B cell (primary cell): Measurements from ENCODE around the gene KRTAP24-1. TPM values are rescaled to one million over a fixed set of nuclear protein-coding genes. Genes with fewer than 3 reads are reported as not detected.

Experiments
- ATAC-seq: fragments of 200-7000 bp; cut with Tn5 transposase; one replicate; pipeline ENCODE4 v1.10.0; 2021; ENCODE audit warnings: low read depth, mild to moderate bottlenecking, moderate number of reproducible peaks, moderate library complexity
- CTCF ChIA-PET: fragments of 350-600 bp; sonication (Branson Sonifier 250); formaldehyde crosslinking; loops from one replicate; lab custom pipeline; 2021; ENCODE audit warnings: antibody characterized with exemption, inconsistent platforms; lab: Charles Lee
- POLR2A ChIA-PET: fragments of 350-600 bp; sonication (Branson Sonifier 250); formaldehyde crosslinking; loops from one replicate; lab custom pipeline; 2021; ENCODE audit warnings: antibody characterized with exemption; lab: Charles Lee
- DNase-seq: peaks from one replicate; pipeline ENCODE4 v3.0.0; 2013
- H2AFZ ChIP-seq: 2 replicates; pipeline ENCODE4 v1.6.1; 2012; ENCODE audit warnings: mild to moderate bottlenecking, low read depth, low read length; ENCODE audit not compliant: insufficient read depth, poor library complexity, severe bottlenecking
- H3K27ac ChIP-seq, 2 donors: 1 replicate in 1 of 2; 2 replicates in 1 of 2; pipeline ENCODE4 v1.5.1; 2012 to 2013; ENCODE audit warnings: low read length in 2 of 2, mild to moderate bottlenecking in 2 of 2, moderate library complexity in 1 of 2
- H3K27me3 ChIP-seq, 4 experiments: fragments of 200-600 bp in 1 of 4; sonication (generic) in 1 of 4; replicated peaks in 1 of 4; 1 replicate in 2 of 4; 2 replicates in 2 of 4; pipeline versions ENCODE4 v1.6.1 to v1.7.0; 2013 to 2016; ENCODE audit warnings: low read length in 3 of 4, mild to moderate bottlenecking in 2 of 4, mixed read lengths in 1 of 4, moderate library complexity in 1 of 4; ENCODE audit not compliant: insufficient read depth in 4 of 4, control insufficient read depth in 3 of 4; ENCODE audit errors: control extremely low read depth in 1 of 4
- H3K36me3 ChIP-seq, 2 experiments: replicated peaks in 1 of 2; 1 replicate in 1 of 2; 2 replicates in 1 of 2; pipeline versions ENCODE4 v1.6.1 to v1.7.1; 2013; ENCODE audit warnings: low read length in 1 of 2; ENCODE audit not compliant: insufficient read depth in 2 of 2, control insufficient read depth in 1 of 2; ENCODE audit errors: control extremely low read depth in 1 of 2, extremely low read depth in 1 of 2
- H3K4me1 ChIP-seq, 2 donors: fragments of 200-600 bp in 1 of 2; sonication (generic) in 1 of 2; 1 replicate in 1 of 2; 2 replicates in 1 of 2; pipeline versions ENCODE4 v1.5.1 to v1.6.1; 2013 to 2017; ENCODE audit warnings: low read length in 2 of 2; ENCODE audit not compliant: control insufficient read depth in 2 of 2, insufficient read depth in 2 of 2
- H3K4me2 ChIP-seq: replicated peaks from 2 replicates; pipeline ENCODE3; 2012; ENCODE audit warnings: mild to moderate bottlenecking, low read depth, low read length; ENCODE audit not compliant: poor library complexity, severe bottlenecking
- H3K4me3 ChIP-seq, 5 experiments: fragments of 200-600 bp in 1 of 5; sonication (generic) in 1 of 5; 1 replicate in 3 of 5; 2 replicates in 2 of 5; pipeline versions ENCODE4 v1.5.1 to v1.7.0; 2011 to 2016; ENCODE audit warnings: low read length in 4 of 5, mild to moderate bottlenecking in 4 of 5, low read depth in 2 of 5, control low read depth in 1 of 5, moderate library complexity in 1 of 5; ENCODE audit not compliant: insufficient read depth in 1 of 5; ENCODE audit errors: control extremely low read depth in 1 of 5, extremely low read depth in 1 of 5
- H3K79me2 ChIP-seq: fragments of 200-600 bp; sonication (generic); one replicate; pipeline ENCODE4 v1.6.0; 2016; ENCODE audit warnings: low read length; ENCODE audit not compliant: control insufficient read depth, insufficient read depth
- H3K9ac ChIP-seq: fragments of 200-600 bp; sonication (generic); 2 replicates; pipeline ENCODE4 v1.6.1; 2017; ENCODE audit warnings: mild to moderate bottlenecking, low read length, moderate library complexity
- H3K9me3 ChIP-seq, 3 donors: one replicate each; pipeline versions ENCODE4 v1.6.1 to v1.7.1; 2013; ENCODE audit warnings: low read length in 2 of 3; ENCODE audit not compliant: control insufficient read depth in 2 of 3, insufficient read depth in 1 of 3; ENCODE audit errors: control extremely low read depth in 1 of 3
- H4K20me1 ChIP-seq: 2 replicates; pipeline ENCODE4 v1.6.0; 2012; ENCODE audit warnings: mild to moderate bottlenecking, low read length; ENCODE audit not compliant: insufficient read depth, control insufficient read depth, poor library complexity, severe bottlenecking
- H3K27ac Mint-ChIP-seq: one replicate; pipeline ENCODE4 v1.8.0; 2021; ENCODE audit warnings: mixed read lengths
- H3K27me3 Mint-ChIP-seq: one replicate; pipeline ENCODE4 v1.8.0; 2021; ENCODE audit warnings: mixed read lengths
- H3K4me1 Mint-ChIP-seq: one replicate; pipeline ENCODE4 v1.8.0; 2021; ENCODE audit warnings: mixed read lengths
- H3K4me3 Mint-ChIP-seq: one replicate; pipeline ENCODE4 v1.8.0; 2021; ENCODE audit warnings: mixed read lengths
- H3K9me3 Mint-ChIP-seq: one replicate; pipeline ENCODE4 v1.8.0; 2022; ENCODE audit warnings: mixed read lengths; ENCODE audit not compliant: insufficient read depth
- EZH2 ChIP-seq: IDR thresholded peaks from 2 replicates; pipeline ENCODE4 v1.6.1; 2012; ENCODE audit warnings: borderline replicate concordance, low read depth, mild to moderate bottlenecking, moderate library complexity, low read length; ENCODE audit not compliant: insufficient read depth, poor library complexity, severe bottlenecking
- WGBS: methylation state at CpG from one replicate; pipeline ENCODE4 v1.1.5; 2013; ENCODE audit warnings: missing lambda C conversion rate; ENCODE audit not compliant: insufficient coverage; 5-methylcytosine and 5-hydroxymethylcytosine counted together
- intact Hi-C: fragments of 100-400 bp; cut with micrococcal nuclease; formaldehyde crosslinking; loops from one replicate; pipeline ENCODE4 v1.10.0; 2022
- polyA plus RNA-seq: library from polyadenylated mRNA; depleted of rRNA; stranded (reverse); fragments of >200 nt; gene quantifications from 2 replicates; pipeline ENCODE4 v1.2.3, GENCODE V29; 2012
- total RNA-seq, 2 donors: library from RNA; stranded (reverse); fragments of 120-200 nt in 1 of 2; gene quantifications; 1 replicate in 1 of 2; 2 replicates in 1 of 2; pipeline versions ENCODE4 v1.2.3 to v1.2.4, GENCODE V29; 2013 to 2022
- TF ChIP-seq, protein P1 (sequence below): fragments of 200-600 bp; IDR thresholded peaks from one replicate; pipeline ENCODE4 v1.8.0; 2022; ENCODE audit warnings: antibody characterized with exemption, mild to moderate bottlenecking

Gene KRTAP24-1
- total and polyA plus RNA-seq, 2 donors (not counting 1 experiment from before 2014, with no cell fraction given), result not detected

DNA sequence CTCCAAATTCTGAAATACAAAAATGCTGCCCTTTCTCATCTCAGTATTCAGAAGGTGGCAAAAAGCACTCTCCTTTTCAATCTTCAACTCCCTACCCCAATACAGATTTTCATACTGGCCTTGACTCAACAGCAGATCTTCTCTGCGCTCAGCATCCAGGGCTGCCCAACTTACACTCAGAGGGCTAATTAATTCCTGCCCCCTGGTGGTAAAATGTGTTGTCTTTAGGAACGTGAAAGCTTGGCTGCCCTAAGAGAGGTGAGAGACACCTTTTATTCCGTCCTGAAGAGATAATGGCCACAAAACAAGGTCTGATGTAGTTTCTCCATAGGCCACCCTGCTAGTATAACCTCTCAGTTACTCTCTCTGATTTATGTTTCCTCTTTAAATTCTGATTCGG is 25.0 kb downstream of the KRTAP24-1 start:
- H3K79me2 ChIP-seq, result no peaks in the 10 kb centered on the region
- Mint-ChIP-seq H3K4me1 (no peaks in the 10 kb centered on the region), H3K9me3 (peaks cover 1% of the 10 kb centered on the region), H3K27ac (no peak overlapping the region), H3K27me3 (no peaks in the 10 kb centered on the region), H3K4me3 (no peak overlapping the region)
- intact Hi-C loops, result no loop called here
- H3K27ac ChIP-seq, result no peak overlapping the region
- no peak overlapping the region for H3K4me2 ChIP-seq
- H3K36me3 ChIP-seq, result no peaks in the 10 kb centered on the region
- ATAC-seq (no peak), DNase-seq (no peak)
- CTCF ChIA-PET, result interaction anchor here (0.6 kb wide), 1 partner anchor 17 kb away, joined by 3 read pairs; no protein-coding TSS in a partner anchor
- no peak overlapping the region for H3K9ac ChIP-seq
- WGBS, result 86% methylated on average over 2 of the region's 4 CpGs
- H3K4me1 ChIP-seq, result no peaks in the 10 kb centered on the region
- no peak overlapping the region for H2AFZ ChIP-seq
- H4K20me1 ChIP-seq, result no peaks in the 10 kb centered on the region
- TF ChIP-seq, protein P1, sequence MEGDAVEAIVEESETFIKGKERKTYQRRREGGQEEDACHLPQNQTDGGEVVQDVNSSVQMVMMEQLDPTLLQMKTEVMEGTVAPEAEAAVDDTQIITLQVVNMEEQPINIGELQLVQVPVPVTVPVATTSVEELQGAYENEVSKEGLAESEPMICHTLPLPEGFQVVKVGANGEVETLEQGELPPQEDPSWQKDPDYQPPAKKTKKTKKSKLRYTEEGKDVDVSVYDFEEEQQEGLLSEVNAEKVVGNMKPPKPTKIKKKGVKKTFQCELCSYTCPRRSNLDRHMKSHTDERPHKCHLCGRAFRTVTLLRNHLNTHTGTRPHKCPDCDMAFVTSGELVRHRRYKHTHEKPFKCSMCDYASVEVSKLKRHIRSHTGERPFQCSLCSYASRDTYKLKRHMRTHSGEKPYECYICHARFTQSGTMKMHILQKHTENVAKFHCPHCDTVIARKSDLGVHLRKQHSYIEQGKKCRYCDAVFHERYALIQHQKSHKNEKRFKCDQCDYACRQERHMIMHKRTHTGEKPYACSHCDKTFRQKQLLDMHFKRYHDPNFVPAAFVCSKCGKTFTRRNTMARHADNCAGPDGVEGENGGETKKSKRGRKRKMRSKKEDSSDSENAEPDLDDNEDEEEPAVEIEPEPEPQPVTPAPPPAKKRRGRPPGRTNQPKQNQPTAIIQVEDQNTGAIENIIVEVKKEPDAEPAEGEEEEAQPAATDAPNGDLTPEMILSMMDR, result no peak
- TF ChIP-seq EZH2, result no peak
- H3K4me3 ChIP-seq, result no peak overlapping the region
- H3K9me3 ChIP-seq, result no peaks in the 10 kb centered on the region
- POLR2A ChIA-PET, result no interaction called here
- no peaks in the 10 kb centered on the region for H3K27me3 ChIP-seq

DNA sequence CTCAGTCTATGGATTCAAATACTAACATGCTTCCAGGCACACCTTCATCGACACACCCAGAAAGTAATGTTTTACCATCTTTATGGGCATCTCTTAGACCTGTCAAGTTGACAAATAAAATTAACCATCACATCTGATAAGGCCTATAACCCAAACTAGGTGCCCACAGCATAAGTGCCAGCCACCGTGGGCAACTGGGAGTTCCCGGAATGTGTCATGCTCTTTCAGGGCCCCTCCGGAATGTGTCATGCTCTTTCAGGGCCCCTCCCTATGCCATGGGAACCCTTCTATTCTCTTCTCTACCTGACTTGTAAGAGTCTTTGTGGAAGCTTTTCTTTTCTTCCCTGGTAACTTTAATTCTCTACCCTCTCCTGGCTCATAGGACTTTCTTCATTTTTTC is 26.6 kb downstream of the KRTAP24-1 start:
- DNase-seq (no peak), ATAC-seq (no peak)
- no peaks in the 10 kb centered on the region for H4K20me1 ChIP-seq
- no peak for TF ChIP-seq EZH2
- TF ChIP-seq, protein P1, result no peak
- no peaks in the 10 kb centered on the region for H3K79me2 ChIP-seq
- H3K27me3 Mint-ChIP-seq, result no peaks in the 10 kb centered on the region
- H3K27ac ChIP-seq, result no peak overlapping the region
- H3K4me3 Mint-ChIP-seq, result no peak overlapping the region
- 97% methylated on average over 4 of the region's 4 CpGs for WGBS
- intact Hi-C loops, result no loop called here
- H3K4me2 ChIP-seq, result no peak overlapping the region
- no peaks in the 10 kb centered on the region for H3K9me3 ChIP-seq
- no peaks in the 10 kb centered on the region for H3K36me3 ChIP-seq
- H3K9ac ChIP-seq, result no peak overlapping the region
- no peaks in the 10 kb centered on the region for H3K4me1 ChIP-seq
- H3K9me3 Mint-ChIP-seq, result peaks cover 1% of the 10 kb centered on the region
- CTCF ChIA-PET, result no interaction called here
- no peak overlapping the region for H3K27ac Mint-ChIP-seq
- no peak overlapping the region for H3K4me3 ChIP-seq
- no peaks in the 10 kb centered on the region for H3K27me3 ChIP-seq
- no peak overlapping the region for H2AFZ ChIP-seq
- POLR2A ChIA-PET, result no interaction called here
- no peaks in the 10 kb centered on the region for H3K4me1 Mint-ChIP-seq
